ENCODE measurements around the gene SELL. TPM values are rescaled to one million over a fixed set of nuclear protein-coding genes. Genes with fewer than 3 reads are reported as not detected.

The SELL gene
- total and polyA plus RNA-seq, 2 of the 8 experiments (the other 6 are each of a cell fraction or from before 2014, with no cell fraction given) = not detected

DNA sequence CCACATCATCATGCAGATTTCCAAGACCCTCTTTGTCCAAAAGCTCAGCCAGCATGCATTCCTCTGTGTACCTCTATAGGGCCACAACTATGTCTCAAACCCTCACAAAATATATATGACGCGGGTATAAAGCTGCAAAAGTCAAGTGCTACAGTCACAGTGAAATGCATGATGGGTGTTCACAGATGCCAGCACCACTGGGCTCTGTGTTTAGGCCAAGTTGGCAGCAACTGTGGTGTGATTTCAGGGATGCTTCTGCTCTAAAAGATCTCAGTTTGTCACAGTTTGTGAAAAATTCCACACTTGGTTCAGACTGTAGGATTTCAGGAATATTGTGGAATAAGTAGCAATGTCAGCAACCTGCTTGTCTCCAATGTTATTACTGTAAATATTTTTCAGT, 57.5 kb downstream of the SELL start:
- POLR2A ChIA-PET (ENCODE audit: partially characterized antibody) = no interaction called here
- H3K9me3 ChIP-seq (ENCODE audit: insufficient read depth in 2 of 2, low read depth in 1 of 2, low read length in 1 of 2) = no peaks in the 10 kb centered on the region
- H4K8ac ChIP-seq (ENCODE audit: extremely low read depth, insufficient read depth, low read length) = no peak overlapping the region
- FAIRE-seq = no peak
- H3K4me2 ChIP-seq (ENCODE audit: insufficient read depth in 1 of 2, low read depth in 2 of 2, low read length in 2 of 2) = no peak overlapping the region
- no peak overlapping the region for H3K27ac ChIP-seq (ENCODE audit: low read depth, low read length)
- H2BK12ac ChIP-seq (ENCODE audit: low read depth, low read length) = no peak overlapping the region
- H3K4me1 ChIP-seq (replicated peaks in 1 of 4; ENCODE audit: control insufficient read depth in 3 of 4, insufficient read depth in 4 of 4, low read length in 3 of 4) = no peaks in the 10 kb centered on the region; a peak in 1 of 7 replicates
- H4K20me1 ChIP-seq (replicated peaks in 1 of 2; ENCODE audit: control insufficient read depth in 1 of 2, insufficient read depth in 2 of 2, low read length in 2 of 2) = no peaks in the 10 kb centered on the region
- no peak overlapping the region for H3K9ac ChIP-seq (replicated peaks in 1 of 4; ENCODE audit: extremely low read depth in 1 of 4, low read depth in 3 of 4, low read length in 3 of 4)
- H4K91ac ChIP-seq (replicated peaks; ENCODE audit: insufficient read length, low read length) = no peak overlapping the region
- no peak for DNase-seq (ENCODE audit: low read depth in 1 of 2, low spot score in 2 of 2)
- no peak overlapping the region for H2BK20ac ChIP-seq (ENCODE audit: low read length)
- H3K14ac ChIP-seq (ENCODE audit: insufficient read length) = no peak overlapping the region
- no peak overlapping the region for H3K4ac ChIP-seq (replicated peaks; ENCODE audit: insufficient read length, low read depth, low read length)
- CTCF ChIA-PET (ENCODE audit: partially characterized antibody) = no interaction called here
- H3K18ac ChIP-seq (ENCODE audit: extremely low read depth, low read length) = no peak overlapping the region
- H3K79me2 ChIP-seq (ENCODE audit: control insufficient read depth in 1 of 2, insufficient read depth in 2 of 2, low read length in 2 of 2) = no peaks in the 10 kb centered on the region
- H2BK120ac ChIP-seq (replicated peaks; ENCODE audit: low read depth, low read length) = no peak overlapping the region
- H3K56ac ChIP-seq (replicated peaks; ENCODE audit: insufficient read length, low read depth, low read length) = no peak overlapping the region
- no peaks in the 10 kb centered on the region for H3K36me3 ChIP-seq (ENCODE audit: control insufficient read depth in 2 of 4, insufficient read depth in 4 of 4, low read length in 3 of 4)
- WGBS, 2 experiments (ENCODE audit: extremely low coverage in 1 of 2, insufficient coverage in 1 of 2, insufficient read length in 1 of 2, insufficient replicate concordance in 2 of 2, low coverage in 1 of 2, low lambda C conversion rate in 2 of 2, missing lambda C conversion rate in 1 of 2) = 89% methylated on average over 2 of the region's 2 CpGs; no CpG with 5 or more reads in 1 of the 2 experiments
- no peak overlapping the region for H3K4me3 ChIP-seq (ENCODE audit: extremely low read depth in 1 of 4, insufficient read depth in 2 of 4, low read depth in 3 of 4, low read length in 4 of 4)
- no peaks in the 10 kb centered on the region for H3K23me2 ChIP-seq (ENCODE audit: low read depth, low read length)
- no peak overlapping the region for H2AK5ac ChIP-seq (ENCODE audit: low read depth, low read length)
- H2BK5ac ChIP-seq (ENCODE audit: low read depth, low read length) = no peak overlapping the region
- H4K5ac ChIP-seq (ENCODE audit: insufficient read length, low read depth, low read length) = no peak overlapping the region
- H3K27me3 ChIP-seq (replicated peaks in 1 of 4; ENCODE audit: control insufficient read depth in 3 of 4, extremely low read depth in 1 of 4, insufficient read depth in 3 of 4, low read length in 3 of 4) = no peaks in the 10 kb centered on the region
- H2BK15ac ChIP-seq (ENCODE audit: low read length) = no peak overlapping the region
- H3K79me1 ChIP-seq (ENCODE audit: low read depth, low read length) = no peaks in the 10 kb centered on the region
- H3K23ac ChIP-seq (ENCODE audit: insufficient read length) = no peak overlapping the region
- H2AFZ ChIP-seq (ENCODE audit: low read length) = no peak overlapping the region
- TF ChIP-seq NRF1 (IDR thresholded peaks at IDR 0.05; ENCODE audit: low read depth, low read length) = no peak
- TF ChIP-seq JUND (IDR thresholded peaks at IDR 0.05; ENCODE audit: low read length) = no peak
- no peak for TF ChIP-seq MAFK (IDR thresholded peaks at IDR 0.05; ENCODE audit: low read depth, low read length)
- no peak for TF ChIP-seq SP2 (IDR thresholded peaks at IDR 0.05; ENCODE audit: low read length)
- no peak for TF ChIP-seq HDAC2 (IDR thresholded peaks at IDR 0.05; ENCODE audit: borderline replicate concordance in 1 of 2, low read depth in 2 of 2, low read length in 2 of 2)
- TF ChIP-seq CREB1 (IDR thresholded peaks at IDR 0.05) = no peak
- no peak for TF ChIP-seq PHF8 (conservative IDR thresholded peaks at IDR 0.05; ENCODE audit: low read depth, low read length)
- no peak for TF ChIP-seq RXRA (IDR thresholded peaks at IDR 0.05; ENCODE audit: insufficient read depth, low read depth, low read length)
- no peak for TF ChIP-seq CEBPB (IDR thresholded peaks at IDR 0.05; ENCODE audit: low read depth, low read length)
- TF ChIP-seq, protein P1, sequence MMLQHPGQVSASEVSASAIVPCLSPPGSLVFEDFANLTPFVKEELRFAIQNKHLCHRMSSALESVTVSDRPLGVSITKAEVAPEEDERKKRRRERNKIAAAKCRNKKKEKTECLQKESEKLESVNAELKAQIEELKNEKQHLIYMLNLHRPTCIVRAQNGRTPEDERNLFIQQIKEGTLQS (IDR thresholded peaks at IDR 0.05; ENCODE audit: insufficient read depth, low read depth, low read length) = no peak
- no peak for TF ChIP-seq SIRT6 (IDR thresholded peaks at IDR 0.05; ENCODE audit: low read length)
- TF ChIP-seq, protein P2, sequence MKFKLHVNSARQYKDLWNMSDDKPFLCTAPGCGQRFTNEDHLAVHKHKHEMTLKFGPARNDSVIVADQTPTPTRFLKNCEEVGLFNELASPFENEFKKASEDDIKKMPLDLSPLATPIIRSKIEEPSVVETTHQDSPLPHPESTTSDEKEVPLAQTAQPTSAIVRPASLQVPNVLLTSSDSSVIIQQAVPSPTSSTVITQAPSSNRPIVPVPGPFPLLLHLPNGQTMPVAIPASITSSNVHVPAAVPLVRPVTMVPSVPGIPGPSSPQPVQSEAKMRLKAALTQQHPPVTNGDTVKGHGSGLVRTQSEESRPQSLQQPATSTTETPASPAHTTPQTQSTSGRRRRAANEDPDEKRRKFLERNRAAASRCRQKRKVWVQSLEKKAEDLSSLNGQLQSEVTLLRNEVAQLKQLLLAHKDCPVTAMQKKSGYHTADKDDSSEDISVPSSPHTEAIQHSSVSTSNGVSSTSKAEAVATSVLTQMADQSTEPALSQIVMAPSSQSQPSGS (IDR thresholded peaks at IDR 0.05; ENCODE audit: low read length) = no peak
- no peak for TF ChIP-seq GTF2F1 (IDR thresholded peaks at IDR 0.05; ENCODE audit: borderline replicate concordance, low read depth, low read length)
- no peak for TF ChIP-seq SP4 (IDR thresholded peaks at IDR 0.05; ENCODE audit: low read length)

Data from H1 (cell line).